Measurements from ENCODE around the gene PTMS. TPM values are rescaled to one million over a fixed set of nuclear protein-coding genes. Genes with fewer than 3 reads are reported as not detected.

The PTMS gene
- total and polyA plus RNA-seq, 9 of the 15 experiments (the other 6 are each of a cell fraction or from before 2014, with no cell fraction given) = 5.1 to 287 (median 78.5) TPM

- no peaks in the 10 kb centered on the region for H4K20me1 ChIP-seq (replicated peaks; ENCODE audit: control insufficient read depth, insufficient read depth, low read length)
- FAIRE-seq = no peak
- H3K9me3 ChIP-seq (replicated peaks; ENCODE audit: control insufficient read depth, insufficient read depth, low read depth, low read length) = no peaks in the 10 kb centered on the region
- peak overlapping the region; percentile 98 for H3K4me2 ChIP-seq (ENCODE audit: insufficient read depth, low read length)
- ATAC-seq = no peak
- POLR2A ChIA-PET = interaction anchor here (0.6 to 3.2 kb wide), 5 partner anchors 10 to 160 kb away, joined by 3 to 17 read pairs (median 3); partner anchors contain the start of genes COPS7A and MLF2
- peaks cover 32% of the 10 kb centered on the region; the same call in 2 of the 3 replicates for H3K36me3 ChIP-seq (ENCODE audit: control insufficient read depth, insufficient read depth, low read length)
- TF ChIP-seq RFX7 (CRISPR knock-in tag; IDR thresholded peaks at IDR 0.05) (no peak), SP1 (CRISPR knock-in tag; IDR thresholded peaks at IDR 0.05) (0 out of 2 replicates have a peak, but pooled peaks have one; percentile 11)
- intact Hi-C loops (cut with micrococcal nuclease) (loop anchor here (1.0 kb wide), 1 partner anchor 15 kb away; the partner anchor contains the start of gene MLF2), in situ Hi-C loops (cut with MboI) (no loop called here)
- CTCF ChIA-PET (ENCODE audit: low intra/inter-chr PET ratio) = no interaction called here
- H3K9ac ChIP-seq (ENCODE audit: insufficient read depth in 1 of 2, low read depth in 2 of 2, low read length in 2 of 2) = peak overlapping the region; percentile 91 to 94; a peak in 3 of 4 replicates
- peaks cover 23 to 46% of the 10 kb centered on the region in 2 experiments; a peak in 4 of 5 replicates for H3K4me1 ChIP-seq (replicated peaks in 1 of 2; ENCODE audit: control insufficient read depth in 2 of 2, insufficient read depth in 2 of 2, low read length in 2 of 2)
- H3K79me2 ChIP-seq (ENCODE audit: control insufficient read depth, insufficient read depth, low read length) = peaks cover 27% of the 10 kb centered on the region
- H2AFZ ChIP-seq (ENCODE audit: low read depth, low read length) = no peak overlapping the region
- WGBS (ENCODE audit: insufficient coverage, low coverage, missing lambda C conversion rate) = 8% methylated on average over 4 of the region's 6 CpGs
- BruUV-seq (replicated peaks) = no TSS peak
- H3K27ac ChIP-seq (ENCODE audit: extremely low read depth, low read depth, low read length) = peak overlapping the region; percentile 89; the same call in 2 of the 3 replicates
- no peaks in the 10 kb centered on the region for H3K9me1 ChIP-seq (ENCODE audit: control insufficient read depth, insufficient read depth, low read length)
- H3K4me3 ChIP-seq = peak overlapping the region; percentile 80
- no peaks in the 10 kb centered on the region; a peak in 1 of 5 replicates for H3K27me3 ChIP-seq (ENCODE audit: control insufficient read depth in 2 of 2, insufficient read depth in 2 of 2, low read length in 2 of 2)
- no peak for DNase-seq (ENCODE audit: extremely low read depth in 1 of 4, low spot score in 3 of 4)
These were observed 2.3 kb downstream of the PTMS start for GRCh38 chr12:6768437-6768914.

GRCh38 chr12:6768990-6769389 lies 2.8 kb downstream of the PTMS start:
- Histone ChIP-seq H3K9me3 (replicated peaks; ENCODE audit: control insufficient read depth, insufficient read depth, low read depth, low read length) (no peaks in the 10 kb centered on the region), H3K27me3 (ENCODE audit: control insufficient read depth in 2 of 2, insufficient read depth in 2 of 2, low read length in 2 of 2) (no peaks in the 10 kb centered on the region; a peak in 1 of 5 replicates), H4K20me1 (replicated peaks; ENCODE audit: control insufficient read depth, insufficient read depth, low read length) (no peaks in the 10 kb centered on the region), H3K9me1 (ENCODE audit: control insufficient read depth, insufficient read depth, low read length) (no peaks in the 10 kb centered on the region), H3K4me3 (peak overlapping the region; percentile 80; the same call in 1 of the 2 replicates), H3K27ac (ENCODE audit: extremely low read depth, low read depth, low read length) (peak overlapping the region; percentile 89; the same call in 2 of the 3 replicates), H3K9ac (ENCODE audit: insufficient read depth in 1 of 2, low read depth in 2 of 2, low read length in 2 of 2) (peak overlapping the region in 1 of 2 experiments; percentile 94; a peak in 1 of 4 replicates), H3K79me2 (ENCODE audit: control insufficient read depth, insufficient read depth, low read length) (peaks cover 27% of the 10 kb centered on the region), H2AFZ (ENCODE audit: low read depth, low read length) (no peak overlapping the region), H3K4me2 (ENCODE audit: insufficient read depth, low read length) (peak overlapping the region; percentile 98), H3K36me3 (ENCODE audit: control insufficient read depth, insufficient read depth, low read length) (peaks cover 32% of the 10 kb centered on the region; the same call in 2 of the 3 replicates), H3K4me1 (replicated peaks in 1 of 2; ENCODE audit: control insufficient read depth in 2 of 2, insufficient read depth in 2 of 2, low read length in 2 of 2) (peaks cover 18 to 44% of the 10 kb centered on the region in 2 experiments; a peak in 4 of 5 replicates)
- 100% methylated on average over 1 of the region's 6 CpGs for WGBS (ENCODE audit: insufficient coverage, low coverage, missing lambda C conversion rate)
- DNase-seq (ENCODE audit: extremely low read depth in 1 of 4, low spot score in 3 of 4) (peak in 2 of 4 experiments; percentile 36 to 57), ATAC-seq (0 out of 3 replicates have a peak, but pooled peaks have one; percentile 8), FAIRE-seq (peak; percentile 55)
- in situ Hi-C loops (cut with MboI) (no loop called here), intact Hi-C loops (cut with micrococcal nuclease) (loop anchor here (1.0 kb wide), 1 partner anchor 16 kb away; the partner anchor contains the start of gene MLF2)
- ChIA-PET CTCF (ENCODE audit: low intra/inter-chr PET ratio) (no interaction called here), POLR2A (interaction anchor here (0.6 to 1.0 kb wide), 4 partner anchors 14 to 276 kb away, joined by 3 to 4 read pairs (median 4); partner anchors contain the start of gene MRPL51)
- no TSS peak for BruUV-seq (replicated peaks)
- TF ChIP-seq, protein P1, sequence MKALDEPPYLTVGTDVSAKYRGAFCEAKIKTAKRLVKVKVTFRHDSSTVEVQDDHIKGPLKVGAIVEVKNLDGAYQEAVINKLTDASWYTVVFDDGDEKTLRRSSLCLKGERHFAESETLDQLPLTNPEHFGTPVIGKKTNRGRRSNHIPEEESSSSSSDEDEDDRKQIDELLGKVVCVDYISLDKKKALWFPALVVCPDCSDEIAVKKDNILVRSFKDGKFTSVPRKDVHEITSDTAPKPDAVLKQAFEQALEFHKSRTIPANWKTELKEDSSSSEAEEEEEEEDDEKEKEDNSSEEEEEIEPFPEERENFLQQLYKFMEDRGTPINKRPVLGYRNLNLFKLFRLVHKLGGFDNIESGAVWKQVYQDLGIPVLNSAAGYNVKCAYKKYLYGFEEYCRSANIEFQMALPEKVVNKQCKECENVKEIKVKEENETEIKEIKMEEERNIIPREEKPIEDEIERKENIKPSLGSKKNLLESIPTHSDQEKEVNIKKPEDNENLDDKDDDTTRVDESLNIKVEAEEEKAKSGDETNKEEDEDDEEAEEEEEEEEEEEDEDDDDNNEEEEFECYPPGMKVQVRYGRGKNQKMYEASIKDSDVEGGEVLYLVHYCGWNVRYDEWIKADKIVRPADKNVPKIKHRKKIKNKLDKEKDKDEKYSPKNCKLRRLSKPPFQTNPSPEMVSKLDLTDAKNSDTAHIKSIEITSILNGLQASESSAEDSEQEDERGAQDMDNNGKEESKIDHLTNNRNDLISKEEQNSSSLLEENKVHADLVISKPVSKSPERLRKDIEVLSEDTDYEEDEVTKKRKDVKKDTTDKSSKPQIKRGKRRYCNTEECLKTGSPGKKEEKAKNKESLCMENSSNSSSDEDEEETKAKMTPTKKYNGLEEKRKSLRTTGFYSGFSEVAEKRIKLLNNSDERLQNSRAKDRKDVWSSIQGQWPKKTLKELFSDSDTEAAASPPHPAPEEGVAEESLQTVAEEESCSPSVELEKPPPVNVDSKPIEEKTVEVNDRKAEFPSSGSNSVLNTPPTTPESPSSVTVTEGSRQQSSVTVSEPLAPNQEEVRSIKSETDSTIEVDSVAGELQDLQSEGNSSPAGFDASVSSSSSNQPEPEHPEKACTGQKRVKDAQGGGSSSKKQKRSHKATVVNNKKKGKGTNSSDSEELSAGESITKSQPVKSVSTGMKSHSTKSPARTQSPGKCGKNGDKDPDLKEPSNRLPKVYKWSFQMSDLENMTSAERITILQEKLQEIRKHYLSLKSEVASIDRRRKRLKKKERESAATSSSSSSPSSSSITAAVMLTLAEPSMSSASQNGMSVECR (CRISPR knock-in tag; IDR thresholded peaks at IDR 0.05) = no peak
- no peak for TF ChIP-seq CEBPG (CRISPR knock-in tag; IDR thresholded peaks at IDR 0.05)
- no peak for TF ChIP-seq CEBPG (tag; conservative IDR thresholded peaks at IDR 0.05 in 1 of 2, IDR thresholded peaks at IDR 0.05 in 1 of 2)
- TF ChIP-seq, protein P2, sequence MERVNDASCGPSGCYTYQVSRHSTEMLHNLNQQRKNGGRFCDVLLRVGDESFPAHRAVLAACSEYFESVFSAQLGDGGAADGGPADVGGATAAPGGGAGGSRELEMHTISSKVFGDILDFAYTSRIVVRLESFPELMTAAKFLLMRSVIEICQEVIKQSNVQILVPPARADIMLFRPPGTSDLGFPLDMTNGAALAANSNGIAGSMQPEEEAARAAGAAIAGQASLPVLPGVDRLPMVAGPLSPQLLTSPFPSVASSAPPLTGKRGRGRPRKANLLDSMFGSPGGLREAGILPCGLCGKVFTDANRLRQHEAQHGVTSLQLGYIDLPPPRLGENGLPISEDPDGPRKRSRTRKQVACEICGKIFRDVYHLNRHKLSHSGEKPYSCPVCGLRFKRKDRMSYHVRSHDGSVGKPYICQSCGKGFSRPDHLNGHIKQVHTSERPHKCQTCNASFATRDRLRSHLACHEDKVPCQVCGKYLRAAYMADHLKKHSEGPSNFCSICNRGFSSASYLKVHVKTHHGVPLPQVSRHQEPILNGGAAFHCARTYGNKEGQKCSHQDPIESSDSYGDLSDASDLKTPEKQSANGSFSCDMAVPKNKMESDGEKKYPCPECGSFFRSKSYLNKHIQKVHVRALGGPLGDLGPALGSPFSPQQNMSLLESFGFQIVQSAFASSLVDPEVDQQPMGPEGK (CRISPR knock-in tag; IDR thresholded peaks at IDR 0.05; ENCODE audit: borderline replicate concordance) = no peak
- TF ChIP-seq RAD21 (CRISPR knock-in tag; conservative IDR thresholded peaks at IDR 0.05 in 1 of 2, IDR thresholded peaks at IDR 0.05 in 1 of 2) = no peak

Data from K562 (cell line).